ENCODE data around the gene GNAS. TPM values are rescaled to one million over a fixed set of nuclear protein-coding genes. Genes with fewer than 3 reads are reported as not detected.

The GNAS gene
- total RNA-seq, 1 donor from 2014 or later, result 744 TPM

DNA sequence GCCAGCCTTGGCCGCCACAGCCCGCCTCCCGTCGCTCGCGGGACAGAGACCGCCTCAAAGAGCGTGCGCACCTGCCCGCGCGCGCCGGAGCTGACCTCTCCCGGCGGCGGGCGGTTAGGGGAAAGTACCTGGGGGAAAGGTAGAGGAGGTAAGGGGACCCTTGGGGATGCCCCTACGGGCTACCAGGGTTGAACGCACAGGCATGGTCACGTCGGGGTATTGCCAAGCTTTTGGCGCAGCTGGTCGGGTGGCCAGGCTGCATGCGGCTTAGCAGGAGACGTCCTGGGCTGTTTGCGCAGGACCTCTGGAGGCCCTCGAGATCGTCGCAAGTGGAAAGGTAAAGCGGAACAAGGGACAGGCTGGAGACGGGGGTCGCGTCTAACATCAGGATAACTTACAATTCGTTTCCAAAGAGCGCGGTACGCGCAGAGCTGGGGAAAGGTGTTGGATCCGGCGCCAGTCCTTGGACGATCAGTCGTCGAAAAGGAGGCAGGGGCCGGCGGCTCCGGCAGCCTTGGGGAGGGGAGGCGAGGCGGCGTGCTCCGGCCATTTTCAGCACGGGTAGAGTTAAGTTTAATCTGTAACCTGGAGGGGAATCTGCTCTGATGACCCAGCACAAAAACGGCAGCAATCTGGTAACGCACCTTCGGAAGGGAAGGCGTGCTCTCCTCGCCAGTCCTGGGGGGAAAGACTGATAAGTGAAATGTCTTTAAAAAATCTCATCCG is 10.8 kb upstream of the GNAS start:
- intact Hi-C loops (cut with DNase I), result no loop called here
- DNase-seq (no peak), ATAC-seq (no peak)
- Histone ChIP-seq H3K9me3 (no peaks in the 10 kb centered on the region), H3K27ac (no peak overlapping the region), H3K4me3 (no peak overlapping the region), H3K27me3 (ENCODE audit: low read depth) (peaks cover 42% of the 10 kb centered on the region), H3K4me1 (no peaks in the 10 kb centered on the region), H3K36me3 (no peaks in the 10 kb centered on the region)
- TF ChIP-seq CTCF (IDR thresholded peaks at IDR 0.05), result no peak

DNA sequence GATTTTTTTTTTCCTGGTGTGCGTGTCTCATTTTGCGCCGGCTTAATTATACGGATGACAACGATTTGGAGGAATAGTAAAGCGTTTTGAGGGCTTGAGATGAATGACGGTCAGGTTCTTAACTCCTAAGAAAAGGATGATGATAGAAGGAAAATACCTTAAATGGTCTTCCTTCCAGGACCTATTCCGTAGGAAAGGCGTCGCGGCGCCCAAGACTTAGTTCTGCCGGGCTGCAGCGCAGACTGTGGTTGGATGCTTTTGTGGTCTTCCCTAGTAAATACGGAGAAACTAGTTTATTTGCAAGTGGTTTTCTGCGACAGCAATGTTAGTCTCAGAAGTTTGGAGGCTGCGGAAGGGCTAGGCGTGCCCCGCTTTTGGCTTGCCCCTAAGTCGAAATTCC is 10.2 kb upstream of the GNAS start:
- no peak for DNase-seq
- intact Hi-C loops (cut with DNase I), result no loop called here
- no peak for TF ChIP-seq CTCF (IDR thresholded peaks at IDR 0.05)
- H3K4me3 ChIP-seq, result no peak overlapping the region
- peaks cover 43% of the 10 kb centered on the region for H3K27me3 ChIP-seq (ENCODE audit: low read depth)
- no peaks in the 10 kb centered on the region for H3K4me1 ChIP-seq
- no peaks in the 10 kb centered on the region for H3K9me3 ChIP-seq
- no peak for ATAC-seq
- H3K27ac ChIP-seq, result no peak overlapping the region
- H3K36me3 ChIP-seq, result no peaks in the 10 kb centered on the region

GRCh38 chr20:58843128-58843556 is 9.4 kb upstream of the GNAS start:
- Histone ChIP-seq H3K27ac (no peak overlapping the region), H3K4me1 (no peaks in the 10 kb centered on the region), H3K27me3 (ENCODE audit: low read depth) (peaks cover 43% of the 10 kb centered on the region), H3K36me3 (no peaks in the 10 kb centered on the region), H3K4me3 (no peak overlapping the region), H3K9me3 (no peaks in the 10 kb centered on the region)
- TF ChIP-seq CTCF (IDR thresholded peaks at IDR 0.05), result no peak
- DNase-seq, result no peak
- ATAC-seq, result no peak
- intact Hi-C loops (cut with DNase I), result no loop called here

DNA sequence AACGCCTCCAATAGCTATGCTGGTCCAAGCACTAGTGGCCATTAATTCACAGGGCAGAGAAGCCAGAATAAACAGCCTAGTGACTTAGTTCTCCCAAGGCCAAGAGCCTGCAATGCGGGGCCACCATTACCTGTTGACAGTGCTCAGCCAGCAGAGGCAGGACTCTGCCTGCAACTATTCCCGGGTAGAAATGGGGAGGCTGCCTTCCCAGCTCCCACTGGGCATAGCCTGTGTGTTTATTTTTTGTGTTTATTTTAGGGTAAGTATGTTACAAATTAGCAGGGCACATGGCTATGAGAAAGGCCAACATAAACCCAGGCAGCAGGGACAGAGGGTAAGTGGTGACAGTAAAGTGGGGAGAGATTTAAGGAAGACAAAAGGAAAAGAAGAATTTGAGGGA is 6.8 kb upstream of the GNAS start:
- no peak for TF ChIP-seq CTCF (IDR thresholded peaks at IDR 0.05)
- peaks cover 34% of the 10 kb centered on the region for H3K27me3 ChIP-seq (ENCODE audit: low read depth)
- no peaks in the 10 kb centered on the region for H3K4me1 ChIP-seq
- intact Hi-C loops (cut with DNase I), result no loop called here
- no peaks in the 10 kb centered on the region for H3K9me3 ChIP-seq
- ATAC-seq, result no peak
- no peaks in the 10 kb centered on the region for H3K36me3 ChIP-seq
- no peak overlapping the region for H3K4me3 ChIP-seq
- no peak for DNase-seq
- H3K27ac ChIP-seq, result no peak overlapping the region

- Histone ChIP-seq H3K36me3 (no peaks in the 10 kb centered on the region), H3K27me3 (ENCODE audit: low read depth) (peaks cover 34% of the 10 kb centered on the region), H3K27ac (no peak overlapping the region), H3K4me1 (peaks cover 13% of the 10 kb centered on the region), H3K9me3 (no peaks in the 10 kb centered on the region), H3K4me3 (no peak overlapping the region)
- no peak for DNase-seq
- ATAC-seq, result no peak
- intact Hi-C loops (cut with DNase I), result no loop called here
- TF ChIP-seq CTCF (IDR thresholded peaks at IDR 0.05), result no peak
Observed at GRCh38 chr20:58847463-58847862, 5.1 kb upstream of the GNAS start.

Measured in lower lobe of right lung (tissue), 2 donors.